HG03108 (cell line): ENCODE data around the gene TBC1D13.

ENCODE experiments used
- ATAC-seq: cut with Tn5 transposase; IDR thresholded peaks from one replicate; pipeline ENCODE4 v1.9.1; 2021; ENCODE audit warnings: moderate library complexity; ENCODE audit not compliant: unreplicated experiment

TBC1D13 gene

GRCh38 chr9:128820665-128821583, 33.9 kb downstream of the TBC1D13 start:
- ATAC-seq, result no peak

GRCh38 chr9:128821584-128822406, 34.7 kb downstream of the TBC1D13 start:
- no peak for ATAC-seq

- ATAC-seq, result no peak
Measured at GRCh38 chr9:128822407-128823042, 35.5 kb downstream of the TBC1D13 start.

GRCh38 chr9:128823362-128823902, 36.4 kb downstream of the TBC1D13 start:
- ATAC-seq, result no peak

GRCh38 chr9:128823903-128824406, 36.9 kb downstream of the TBC1D13 start:
- no peak for ATAC-seq

GRCh38 chr9:128824911-128825310, 37.9 kb downstream of the TBC1D13 start:
- ATAC-seq, result no peak

- ATAC-seq, result no peak
Measured at GRCh38 chr9:128825923-128826700, 39.1 kb downstream of the TBC1D13 start.

GRCh38 chr9:128828267-128828666, 41.2 kb downstream of the TBC1D13 start:
- no peak for ATAC-seq

- no peak for ATAC-seq
Measured at GRCh38 chr9:128828719-128829452, 41.8 kb downstream of the TBC1D13 start.

- ATAC-seq, result peak; percentile 99
Measured at GRCh38 chr9:128829477-128830251, 42.6 kb downstream of the TBC1D13 start, which contains the start of gene SPOUT1. SPOUT1 (minus strand) TSS chr9:128829794; CDS start chr9:128829780, 14 bp downstream.

GRCh38 chr9:128833696-128834095, 46.6 kb downstream of the TBC1D13 start:
- no peak for ATAC-seq

- no peak for ATAC-seq
Measured at GRCh38 chr9:128835246-128836210, 48.5 kb downstream of the TBC1D13 start.

- ATAC-seq, result no peak
Measured at GRCh38 chr9:128836509-128837145, 49.6 kb downstream of the TBC1D13 start.

- ATAC-seq, result no peak
Measured at GRCh38 chr9:128838338-128838737, 51.3 kb downstream of the TBC1D13 start.

- no peak for ATAC-seq
Measured at GRCh38 chr9:128840524-128840923, 53.5 kb downstream of the TBC1D13 start.

- ATAC-seq, result no peak
Measured at GRCh38 chr9:128841694-128842492, 54.8 kb downstream of the TBC1D13 start.
